ENCODE data around the gene JAM3.

The JAM3 gene

DNA sequence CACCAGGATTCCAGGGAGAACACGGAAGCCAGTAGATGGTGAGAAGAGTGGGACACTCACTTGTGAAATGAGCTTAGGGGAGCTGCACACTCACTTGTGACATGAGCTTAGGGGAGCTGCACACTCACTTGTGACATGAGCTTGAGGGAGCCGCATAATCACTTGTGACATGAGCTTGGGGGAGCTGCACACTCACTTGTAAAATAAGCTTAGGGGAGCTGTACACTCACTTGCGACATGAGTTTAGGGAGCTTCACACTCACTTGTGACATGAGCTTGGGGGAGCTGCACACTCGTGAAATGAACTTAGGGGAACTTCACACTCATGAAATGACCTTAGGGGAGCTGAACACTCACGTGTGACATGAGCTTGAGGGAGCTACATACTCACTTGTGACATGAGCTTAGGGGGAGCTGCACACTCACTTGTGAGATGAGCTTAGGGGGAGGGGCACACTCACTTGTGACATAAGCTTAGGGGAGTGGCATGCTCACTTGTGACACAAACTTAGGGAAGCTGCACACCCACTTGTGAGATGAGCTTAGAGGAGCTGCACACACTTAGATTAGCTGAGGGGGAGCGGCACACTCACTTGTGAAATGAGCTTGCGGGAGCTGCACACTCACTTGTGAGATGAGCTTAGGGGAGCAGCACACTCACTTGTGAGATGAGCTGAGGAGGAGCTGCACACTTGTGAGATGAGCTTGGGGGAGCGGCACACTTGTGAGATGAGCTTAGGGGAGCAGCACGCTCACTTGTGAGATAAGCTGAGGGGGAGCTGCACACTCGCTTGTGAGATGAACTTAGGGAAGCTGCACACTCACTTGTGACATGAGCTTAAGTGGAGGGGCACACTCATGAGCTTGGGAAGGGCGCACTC is 95.9 kb downstream of the JAM3 start:
- Histone ChIP-seq H4K20me1 (ENCODE audit: insufficient read depth, low read length) (peaks cover 21% of the 10 kb centered on the region), H3K27ac (ENCODE audit: low read length) (peak overlapping the region; percentile 28), H3K36me3 (ENCODE audit: insufficient read depth, low read length) (peaks cover 90% of the 10 kb centered on the region), H3K9me3 (ENCODE audit: insufficient read depth, low read length, severe bottlenecking) (no peaks in the 10 kb centered on the region), H2AFZ (ENCODE audit: low read depth, low read length) (no peak overlapping the region), H3K79me2 (ENCODE audit: insufficient read depth, low read length) (no peaks in the 10 kb centered on the region), H3K4me3 (ENCODE audit: low read depth in 1 of 2, low read length in 2 of 2) (no peak overlapping the region), H3K4me2 (ENCODE audit: insufficient read depth, low read length) (no peak overlapping the region), H3K4me1 (ENCODE audit: insufficient read depth, low read length) (no peaks in the 10 kb centered on the region), H3K9ac (ENCODE audit: low read depth, low read length) (no peak overlapping the region), H3K27me3 (ENCODE audit: insufficient read depth, low read length, poor library complexity) (no peaks in the 10 kb centered on the region)
- no peak for TF ChIP-seq EZH2 (IDR thresholded peaks at IDR 0.05; ENCODE audit: borderline replicate concordance, low read depth, low read length, severe bottlenecking)
- DNase-seq (no peak), ATAC-seq (ENCODE audit: insufficient read depth, low read depth) (no peak; the same call in 2 of the 3 replicates)

GRCh38 chr11:134170177-134170918 is 101.5 kb downstream of the JAM3 start:
- no peak overlapping the region for H3K27ac ChIP-seq (ENCODE audit: low read length)
- H3K4me3 ChIP-seq (ENCODE audit: low read depth in 1 of 2, low read length in 2 of 2) = no peak overlapping the region
- no peak overlapping the region for H3K9ac ChIP-seq (ENCODE audit: low read depth, low read length)
- peaks cover 92% of the 10 kb centered on the region for H3K36me3 ChIP-seq (ENCODE audit: insufficient read depth, low read length)
- no peaks in the 10 kb centered on the region for H3K4me1 ChIP-seq (ENCODE audit: insufficient read depth, low read length)
- no peak overlapping the region for H3K4me2 ChIP-seq (ENCODE audit: insufficient read depth, low read length)
- DNase-seq = no peak
- H2AFZ ChIP-seq (ENCODE audit: low read depth, low read length) = no peak overlapping the region
- TF ChIP-seq EZH2 (IDR thresholded peaks at IDR 0.05; ENCODE audit: borderline replicate concordance, low read depth, low read length, severe bottlenecking) = no peak
- TF ChIP-seq, protein P1, sequence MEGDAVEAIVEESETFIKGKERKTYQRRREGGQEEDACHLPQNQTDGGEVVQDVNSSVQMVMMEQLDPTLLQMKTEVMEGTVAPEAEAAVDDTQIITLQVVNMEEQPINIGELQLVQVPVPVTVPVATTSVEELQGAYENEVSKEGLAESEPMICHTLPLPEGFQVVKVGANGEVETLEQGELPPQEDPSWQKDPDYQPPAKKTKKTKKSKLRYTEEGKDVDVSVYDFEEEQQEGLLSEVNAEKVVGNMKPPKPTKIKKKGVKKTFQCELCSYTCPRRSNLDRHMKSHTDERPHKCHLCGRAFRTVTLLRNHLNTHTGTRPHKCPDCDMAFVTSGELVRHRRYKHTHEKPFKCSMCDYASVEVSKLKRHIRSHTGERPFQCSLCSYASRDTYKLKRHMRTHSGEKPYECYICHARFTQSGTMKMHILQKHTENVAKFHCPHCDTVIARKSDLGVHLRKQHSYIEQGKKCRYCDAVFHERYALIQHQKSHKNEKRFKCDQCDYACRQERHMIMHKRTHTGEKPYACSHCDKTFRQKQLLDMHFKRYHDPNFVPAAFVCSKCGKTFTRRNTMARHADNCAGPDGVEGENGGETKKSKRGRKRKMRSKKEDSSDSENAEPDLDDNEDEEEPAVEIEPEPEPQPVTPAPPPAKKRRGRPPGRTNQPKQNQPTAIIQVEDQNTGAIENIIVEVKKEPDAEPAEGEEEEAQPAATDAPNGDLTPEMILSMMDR (IDR thresholded peaks at IDR 0.05; ENCODE audit: borderline replicate concordance, extremely low read depth, low read length, poor library complexity, severe bottlenecking) = no peak
- H3K9me3 ChIP-seq (ENCODE audit: insufficient read depth, low read length, severe bottlenecking) = no peaks in the 10 kb centered on the region
- no peak for ATAC-seq (ENCODE audit: insufficient read depth, low read depth)
- no peaks in the 10 kb centered on the region for H3K27me3 ChIP-seq (ENCODE audit: insufficient read depth, low read length, poor library complexity)
- peaks cover 17% of the 10 kb centered on the region for H4K20me1 ChIP-seq (ENCODE audit: insufficient read depth, low read length)
- peaks cover 3% of the 10 kb centered on the region; the same call in 1 of the 2 replicates for H3K79me2 ChIP-seq (ENCODE audit: insufficient read depth, low read length)

DNA sequence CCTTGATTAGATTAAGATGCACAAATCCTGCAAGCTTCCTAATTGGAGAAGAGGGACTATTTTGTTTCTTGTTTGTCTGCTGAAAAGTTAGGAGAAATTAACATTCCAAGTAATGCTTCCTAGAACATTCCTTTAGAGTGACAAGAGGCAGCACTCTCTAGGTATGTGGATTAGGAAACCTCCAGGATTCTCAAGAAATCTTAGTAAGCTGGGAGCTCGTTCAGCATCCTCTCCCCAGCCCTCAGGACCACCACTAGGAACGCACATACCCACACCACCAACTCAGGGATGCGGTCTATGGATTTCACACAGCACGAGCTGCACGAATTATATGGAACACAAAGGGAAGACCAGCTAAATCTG is 102.0 kb downstream of the JAM3 start:
- DNase-seq (no peak), ATAC-seq (ENCODE audit: insufficient read depth, low read depth) (no peak)
- Histone ChIP-seq H3K4me3 (ENCODE audit: low read depth in 1 of 2, low read length in 2 of 2) (no peak overlapping the region), H3K27me3 (ENCODE audit: insufficient read depth, low read length, poor library complexity) (no peaks in the 10 kb centered on the region), H3K36me3 (ENCODE audit: insufficient read depth, low read length) (peaks cover 92% of the 10 kb centered on the region), H4K20me1 (ENCODE audit: insufficient read depth, low read length) (peaks cover 16% of the 10 kb centered on the region), H3K4me2 (ENCODE audit: insufficient read depth, low read length) (no peak overlapping the region), H2AFZ (ENCODE audit: low read depth, low read length) (no peak overlapping the region), H3K4me1 (ENCODE audit: insufficient read depth, low read length) (no peaks in the 10 kb centered on the region), H3K27ac (ENCODE audit: low read length) (no peak overlapping the region), H3K9me3 (ENCODE audit: insufficient read depth, low read length, severe bottlenecking) (no peaks in the 10 kb centered on the region), H3K79me2 (ENCODE audit: insufficient read depth, low read length) (peaks cover 3% of the 10 kb centered on the region; the same call in 1 of the 2 replicates), H3K9ac (ENCODE audit: low read depth, low read length) (no peak overlapping the region)
- TF ChIP-seq, protein P1 (IDR thresholded peaks at IDR 0.05; ENCODE audit: borderline replicate concordance, extremely low read depth, low read length, poor library complexity, severe bottlenecking) = no peak
- no peak for TF ChIP-seq EZH2 (IDR thresholded peaks at IDR 0.05; ENCODE audit: borderline replicate concordance, low read depth, low read length, severe bottlenecking)

DNA sequence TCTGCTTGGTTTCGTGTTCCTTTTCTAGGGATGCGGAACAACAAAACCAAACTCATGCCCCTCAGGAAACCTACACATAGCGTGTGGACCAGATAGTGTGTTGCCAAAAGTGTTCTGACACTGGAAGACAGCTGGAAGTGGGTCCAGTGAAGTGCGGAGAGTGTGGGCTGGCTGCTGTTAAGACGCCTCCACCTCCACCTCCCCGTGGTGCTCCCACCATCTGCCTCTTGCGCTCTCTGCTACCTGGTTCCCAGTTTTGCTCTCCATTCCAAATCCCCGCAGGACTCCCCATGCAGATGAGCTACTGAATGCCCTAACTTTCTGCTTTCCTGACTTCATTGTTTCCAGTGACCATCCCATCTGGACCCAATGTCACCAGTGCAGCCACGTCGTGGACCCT is 103.1 kb downstream of the JAM3 start:
- DNase-seq = no peak

More for the DNA sequence above, 103.1 kb downstream of the JAM3 start:
- H4K20me1 ChIP-seq (ENCODE audit: insufficient read depth, low read length) = peaks cover 16% of the 10 kb centered on the region
- H3K9ac ChIP-seq (ENCODE audit: low read depth, low read length) = no peak overlapping the region
- H3K27ac ChIP-seq (ENCODE audit: low read length) = no peak overlapping the region
- no peak overlapping the region for H2AFZ ChIP-seq (ENCODE audit: low read depth, low read length)
- H3K4me3 ChIP-seq (ENCODE audit: low read depth in 1 of 2, low read length in 2 of 2) = no peak overlapping the region
- H3K79me2 ChIP-seq (ENCODE audit: insufficient read depth, low read length) = peaks cover 3% of the 10 kb centered on the region; the same call in 1 of the 2 replicates
- ATAC-seq (ENCODE audit: insufficient read depth, low read depth) = no peak
- no peaks in the 10 kb centered on the region for H3K27me3 ChIP-seq (ENCODE audit: insufficient read depth, low read length, poor library complexity)
- H3K4me1 ChIP-seq (ENCODE audit: insufficient read depth, low read length) = no peaks in the 10 kb centered on the region
- H3K4me2 ChIP-seq (ENCODE audit: insufficient read depth, low read length) = no peak overlapping the region
- TF ChIP-seq, protein P1 (IDR thresholded peaks at IDR 0.05; ENCODE audit: borderline replicate concordance, extremely low read depth, low read length, poor library complexity, severe bottlenecking) = no peak
- TF ChIP-seq EZH2 (IDR thresholded peaks at IDR 0.05; ENCODE audit: borderline replicate concordance, low read depth, low read length, severe bottlenecking) = no peak
- no peaks in the 10 kb centered on the region for H3K9me3 ChIP-seq (ENCODE audit: insufficient read depth, low read length, severe bottlenecking)
- H3K36me3 ChIP-seq (ENCODE audit: insufficient read depth, low read length) = peaks cover 98% of the 10 kb centered on the region
